ENCODE data around the gene CACNA2D3.

DNA sequence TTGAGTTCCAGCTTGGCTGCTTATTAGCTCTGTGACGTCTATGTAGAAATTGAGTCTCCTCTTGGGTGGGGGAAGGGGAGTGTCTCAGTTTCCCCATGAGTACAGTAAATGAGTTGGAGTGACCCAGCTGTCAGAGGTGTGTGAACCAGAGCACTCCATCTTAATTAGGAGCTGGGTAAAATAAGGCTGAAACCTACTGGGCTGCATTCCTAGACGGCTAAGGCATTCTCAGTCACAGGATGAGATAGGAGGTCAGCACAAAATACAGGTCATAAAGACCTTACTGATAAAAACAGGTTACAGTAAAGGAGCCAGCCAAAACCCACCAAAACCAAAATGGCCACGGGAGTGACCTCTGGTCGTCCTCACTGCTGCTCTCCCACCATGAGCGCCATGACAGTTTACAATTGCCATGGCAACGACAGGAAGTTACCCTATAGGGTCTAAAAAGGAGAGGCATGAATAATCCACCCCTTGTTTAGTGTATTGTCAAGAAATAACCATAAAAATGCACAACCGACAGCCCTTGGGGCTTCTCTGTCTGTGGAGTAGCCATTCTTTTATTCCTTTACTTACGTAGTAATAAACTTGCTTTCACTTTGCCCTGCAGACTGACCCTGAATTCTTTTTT, 222.4 kb downstream of the CACNA2D3 start:
- TF ChIP-seq, protein P1, sequence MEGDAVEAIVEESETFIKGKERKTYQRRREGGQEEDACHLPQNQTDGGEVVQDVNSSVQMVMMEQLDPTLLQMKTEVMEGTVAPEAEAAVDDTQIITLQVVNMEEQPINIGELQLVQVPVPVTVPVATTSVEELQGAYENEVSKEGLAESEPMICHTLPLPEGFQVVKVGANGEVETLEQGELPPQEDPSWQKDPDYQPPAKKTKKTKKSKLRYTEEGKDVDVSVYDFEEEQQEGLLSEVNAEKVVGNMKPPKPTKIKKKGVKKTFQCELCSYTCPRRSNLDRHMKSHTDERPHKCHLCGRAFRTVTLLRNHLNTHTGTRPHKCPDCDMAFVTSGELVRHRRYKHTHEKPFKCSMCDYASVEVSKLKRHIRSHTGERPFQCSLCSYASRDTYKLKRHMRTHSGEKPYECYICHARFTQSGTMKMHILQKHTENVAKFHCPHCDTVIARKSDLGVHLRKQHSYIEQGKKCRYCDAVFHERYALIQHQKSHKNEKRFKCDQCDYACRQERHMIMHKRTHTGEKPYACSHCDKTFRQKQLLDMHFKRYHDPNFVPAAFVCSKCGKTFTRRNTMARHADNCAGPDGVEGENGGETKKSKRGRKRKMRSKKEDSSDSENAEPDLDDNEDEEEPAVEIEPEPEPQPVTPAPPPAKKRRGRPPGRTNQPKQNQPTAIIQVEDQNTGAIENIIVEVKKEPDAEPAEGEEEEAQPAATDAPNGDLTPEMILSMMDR (IDR thresholded peaks at IDR 0.05), result no peak
- no peak for TF ChIP-seq POLR2A (IDR thresholded peaks at IDR 0.05)

All from uterus (tissue), 2 donors.